Endothelial cell (in vitro differentiated cells): Measurements from ENCODE around the gene SRMS. TPM values are rescaled to one million over a fixed set of nuclear protein-coding genes. Genes with fewer than 3 reads are reported as not detected.

Experiments used
- DNase-seq: peaks from one replicate; pipeline ENCODE4 v3.0.0; 2021; ENCODE audit warnings: low spot score
- H3K27ac Mint-ChIP-seq: one replicate; pipeline ENCODE4 v1.8.0; 2021; ENCODE audit warnings: mixed read lengths, inconsistent platforms; ENCODE audit not compliant: unreplicated experiment
- H3K27me3 Mint-ChIP-seq: one replicate; pipeline ENCODE4 v1.8.0; 2021; ENCODE audit warnings: mild to moderate bottlenecking, moderate library complexity, mixed read lengths, inconsistent platforms; ENCODE audit not compliant: unreplicated experiment
- H3K36me3 Mint-ChIP-seq: one replicate; pipeline ENCODE4 v1.8.0; 2021; ENCODE audit warnings: mild to moderate bottlenecking, low read depth, mixed read lengths, inconsistent platforms; ENCODE audit not compliant: unreplicated experiment
- H3K4me1 Mint-ChIP-seq: one replicate; pipeline ENCODE4 v1.8.0; 2021; ENCODE audit warnings: mild to moderate bottlenecking, mixed read lengths, inconsistent platforms; ENCODE audit not compliant: unreplicated experiment
- H3K4me3 Mint-ChIP-seq: one replicate; pipeline ENCODE4 v1.8.0; 2021; ENCODE audit warnings: mild to moderate bottlenecking, mixed read lengths, inconsistent platforms; ENCODE audit not compliant: unreplicated experiment
- H3K9me3 Mint-ChIP-seq: one replicate; pipeline ENCODE4 v1.8.0; 2021; ENCODE audit warnings: mixed read lengths, inconsistent platforms; ENCODE audit not compliant: unreplicated experiment
- long read RNA-seq: library from polyadenylated mRNA; unstranded; transcript quantifications from one replicate; pipeline ENCODE4 v2.0.0, GENCODE V29; 2020; ENCODE audit not compliant: unreplicated experiment
- total RNA-seq: library from RNA; stranded (reverse); fragmentation: NEBNext Ultra II Directional; extraction: Animal tissue kit (Norgen Biotek cat#: 25700); gene quantifications from one replicate; pipeline ENCODE4 v1.2.1, GENCODE V29; 2021; ENCODE audit not compliant: unreplicated experiment
- TF ChIP-seq, protein P1 (sequence below): fragments of 200-600 bp; sonication (generic); IDR thresholded peaks from one replicate; pipeline ENCODE4 v1.5.0; 2021; ENCODE audit warnings: antibody characterized with exemption; ENCODE audit not compliant: unreplicated experiment

The SRMS gene, protein sequence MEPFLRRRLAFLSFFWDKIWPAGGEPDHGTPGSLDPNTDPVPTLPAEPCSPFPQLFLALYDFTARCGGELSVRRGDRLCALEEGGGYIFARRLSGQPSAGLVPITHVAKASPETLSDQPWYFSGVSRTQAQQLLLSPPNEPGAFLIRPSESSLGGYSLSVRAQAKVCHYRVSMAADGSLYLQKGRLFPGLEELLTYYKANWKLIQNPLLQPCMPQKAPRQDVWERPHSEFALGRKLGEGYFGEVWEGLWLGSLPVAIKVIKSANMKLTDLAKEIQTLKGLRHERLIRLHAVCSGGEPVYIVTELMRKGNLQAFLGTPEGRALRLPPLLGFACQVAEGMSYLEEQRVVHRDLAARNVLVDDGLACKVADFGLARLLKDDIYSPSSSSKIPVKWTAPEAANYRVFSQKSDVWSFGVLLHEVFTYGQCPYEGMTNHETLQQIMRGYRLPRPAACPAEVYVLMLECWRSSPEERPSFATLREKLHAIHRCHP
- total RNA-seq = not detected
- long read RNA-seq = 0 reads

DNA sequence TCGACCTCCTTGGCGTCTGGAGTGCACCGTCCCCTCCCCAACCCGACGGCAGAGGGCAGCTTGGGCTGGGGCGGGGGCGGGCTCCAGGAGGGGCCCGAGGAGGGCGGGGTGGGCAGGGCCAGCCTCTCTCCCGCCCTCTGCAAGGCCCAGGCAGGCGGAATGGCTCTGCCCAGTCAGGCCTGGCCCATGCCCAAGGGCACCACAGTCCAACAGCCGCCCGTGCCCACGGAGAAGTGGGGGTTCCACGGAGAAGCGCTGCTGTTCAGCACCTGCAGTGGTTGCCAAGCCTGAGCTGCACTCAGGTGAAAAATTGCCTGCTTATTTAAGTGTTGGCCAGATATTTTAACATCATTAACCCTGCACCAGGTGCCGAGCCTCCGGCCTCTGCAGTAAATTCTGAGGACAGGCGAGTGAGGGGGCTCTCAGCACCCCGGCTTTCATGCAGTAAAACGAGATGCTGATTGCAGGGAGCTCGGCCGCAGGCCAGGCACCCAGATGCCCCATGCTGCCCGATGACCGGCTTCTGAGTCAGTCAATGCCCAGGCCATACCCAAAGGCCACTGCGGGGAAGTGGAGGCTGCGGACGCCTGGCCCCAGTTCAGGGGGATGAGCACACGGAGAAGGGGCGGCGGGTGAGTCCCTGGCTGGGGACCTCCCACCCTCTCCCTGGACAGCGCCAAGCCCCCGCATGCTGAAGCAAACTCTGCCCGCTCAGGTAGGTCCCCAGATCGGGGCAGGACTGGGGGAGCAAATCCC, at the start of gene SRMS:
SRMS (minus strand) TSS at position 25 of the 756 bp plus-strand sequence. CDS start 286 bp downstream, outside the sequence.
- TF ChIP-seq, protein P1, sequence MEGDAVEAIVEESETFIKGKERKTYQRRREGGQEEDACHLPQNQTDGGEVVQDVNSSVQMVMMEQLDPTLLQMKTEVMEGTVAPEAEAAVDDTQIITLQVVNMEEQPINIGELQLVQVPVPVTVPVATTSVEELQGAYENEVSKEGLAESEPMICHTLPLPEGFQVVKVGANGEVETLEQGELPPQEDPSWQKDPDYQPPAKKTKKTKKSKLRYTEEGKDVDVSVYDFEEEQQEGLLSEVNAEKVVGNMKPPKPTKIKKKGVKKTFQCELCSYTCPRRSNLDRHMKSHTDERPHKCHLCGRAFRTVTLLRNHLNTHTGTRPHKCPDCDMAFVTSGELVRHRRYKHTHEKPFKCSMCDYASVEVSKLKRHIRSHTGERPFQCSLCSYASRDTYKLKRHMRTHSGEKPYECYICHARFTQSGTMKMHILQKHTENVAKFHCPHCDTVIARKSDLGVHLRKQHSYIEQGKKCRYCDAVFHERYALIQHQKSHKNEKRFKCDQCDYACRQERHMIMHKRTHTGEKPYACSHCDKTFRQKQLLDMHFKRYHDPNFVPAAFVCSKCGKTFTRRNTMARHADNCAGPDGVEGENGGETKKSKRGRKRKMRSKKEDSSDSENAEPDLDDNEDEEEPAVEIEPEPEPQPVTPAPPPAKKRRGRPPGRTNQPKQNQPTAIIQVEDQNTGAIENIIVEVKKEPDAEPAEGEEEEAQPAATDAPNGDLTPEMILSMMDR = no peak
- Mint-ChIP-seq H3K36me3 (peaks cover 5% of the 10 kb centered on the region), H3K27me3 (peaks cover 6% of the 10 kb centered on the region), H3K27ac (no peak within 1 kb of the TSS), H3K9me3 (no peaks in the 10 kb centered on the region), H3K4me3 (no peak within 1 kb of the TSS), H3K4me1 (no peaks in the 10 kb centered on the region)
- no peak for DNase-seq

DNA sequence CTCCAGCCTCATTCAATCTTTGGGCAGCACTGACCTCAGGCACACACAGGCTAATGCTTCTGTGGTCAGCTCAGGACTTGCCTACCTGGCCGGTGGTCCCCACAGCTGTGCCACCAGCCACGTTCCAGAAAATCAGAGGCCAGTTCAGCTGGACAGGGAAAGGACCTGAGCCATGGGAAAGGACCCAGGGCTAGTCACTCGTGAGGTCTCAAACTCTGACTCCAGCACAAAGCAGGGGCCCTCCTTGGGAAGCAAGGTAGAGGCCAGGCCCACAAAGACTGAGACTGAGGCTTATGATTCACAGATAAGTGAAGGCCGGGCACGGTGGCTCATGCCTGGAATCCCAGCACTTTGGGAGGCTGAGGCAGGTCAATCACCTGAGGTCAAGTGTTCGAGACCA, 48.9 kb upstream of the SRMS start:
- Mint-ChIP-seq H3K9me3 (no peaks in the 10 kb centered on the region), H3K4me3 (no peak overlapping the region), H3K27ac (no peak overlapping the region), H3K36me3 (peaks cover 18% of the 10 kb centered on the region), H3K4me1 (no peaks in the 10 kb centered on the region), H3K27me3 (peaks cover 4% of the 10 kb centered on the region)
- DNase-seq = no peak
- TF ChIP-seq, protein P1 = no peak

DNA sequence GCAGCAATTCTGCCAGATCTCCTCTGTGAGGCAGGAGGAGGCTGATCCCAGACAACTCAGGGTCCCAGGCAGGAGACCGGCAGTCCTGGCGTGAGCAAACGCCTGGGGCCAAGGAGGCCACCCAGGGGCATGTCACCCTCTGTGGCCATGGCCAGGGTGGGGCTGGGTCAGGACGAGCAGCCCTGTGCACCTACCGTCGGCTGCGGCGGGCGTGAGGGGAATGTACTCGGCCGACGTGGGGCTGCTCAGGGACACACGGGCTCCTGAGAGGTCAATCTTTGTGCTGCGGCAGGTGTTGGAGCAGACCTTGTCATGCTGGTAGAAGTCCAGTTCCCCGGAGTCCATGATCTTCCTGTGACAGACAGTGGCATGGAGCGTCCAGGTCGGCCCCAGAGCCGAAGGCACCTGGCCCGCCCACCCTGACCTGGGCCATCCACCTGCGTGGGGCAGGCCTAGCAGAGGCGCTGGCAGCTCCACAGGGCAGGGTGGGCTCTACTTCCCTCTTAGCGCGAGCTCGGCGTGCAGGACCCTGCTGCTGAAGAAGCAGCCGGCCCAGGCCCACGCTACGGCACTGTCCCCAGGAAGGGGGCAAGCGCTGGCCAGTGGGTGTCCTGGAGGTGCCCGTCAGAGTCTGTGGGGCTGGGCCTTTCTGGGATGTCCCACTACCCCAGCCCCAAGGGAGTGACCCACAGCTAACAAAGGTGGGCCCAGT, 48.0 kb upstream of the SRMS start:
- peaks cover 5% of the 10 kb centered on the region for H3K27me3 Mint-ChIP-seq
- H3K36me3 Mint-ChIP-seq = peaks cover 24% of the 10 kb centered on the region
- no peaks in the 10 kb centered on the region for H3K9me3 Mint-ChIP-seq
- no peak for DNase-seq
- no peak overlapping the region for H3K4me3 Mint-ChIP-seq
- TF ChIP-seq, protein P1 = no peak
- no peak overlapping the region for H3K27ac Mint-ChIP-seq
- no peaks in the 10 kb centered on the region for H3K4me1 Mint-ChIP-seq

DNA sequence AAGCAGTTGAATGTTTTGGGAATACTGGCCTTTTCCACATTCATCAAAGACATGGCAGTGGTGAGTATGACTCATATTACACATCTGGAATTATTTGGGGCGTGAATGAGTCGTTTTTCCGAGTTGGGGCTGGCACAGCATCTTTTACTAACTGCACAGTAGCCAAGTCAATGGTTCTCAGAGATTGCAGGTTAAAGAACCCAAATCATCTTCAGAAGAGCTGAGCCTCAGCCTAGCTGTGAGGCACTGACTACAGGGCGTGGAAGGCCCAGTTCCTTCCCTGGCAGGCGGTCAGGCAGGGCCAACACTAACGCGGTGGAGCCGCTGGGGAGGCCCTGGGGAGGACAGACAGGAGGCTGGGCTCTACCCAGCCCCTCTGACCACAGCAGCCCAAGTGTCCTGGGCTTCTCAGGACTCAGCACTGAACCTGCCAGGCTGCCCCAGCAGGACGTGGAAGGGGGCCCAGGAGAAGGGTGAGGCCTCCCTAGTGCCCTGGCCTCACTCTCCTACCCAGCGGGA, 46.6 kb upstream of the SRMS start:
- no peaks in the 10 kb centered on the region for H3K9me3 Mint-ChIP-seq
- no peak overlapping the region for H3K27ac Mint-ChIP-seq
- peaks cover 17% of the 10 kb centered on the region for H3K36me3 Mint-ChIP-seq
- H3K4me3 Mint-ChIP-seq = no peak overlapping the region
- peaks cover 5% of the 10 kb centered on the region for H3K27me3 Mint-ChIP-seq
- no peak for DNase-seq
- TF ChIP-seq, protein P1 = no peak
- H3K4me1 Mint-ChIP-seq = peaks cover 2% of the 10 kb centered on the region
